ENCODE measurements around the gene PAQR6. TPM values are rescaled to one million over a fixed set of nuclear protein-coding genes. Genes with fewer than 3 reads are reported as not detected.

Gene PAQR6
- total RNA-seq, 1 donor from 2014 or later, result 8.4 TPM

- Mint-ChIP-seq H3K27me3 (ENCODE audit: unreplicated experiment) (no peaks in the 10 kb centered on the region), H3K9me3 (ENCODE audit: unreplicated experiment) (no peaks in the 10 kb centered on the region), H3K36me3 (ENCODE audit: low read depth, unreplicated experiment) (peaks cover 65% of the 10 kb centered on the region), H3K4me3 (ENCODE audit: unreplicated experiment) (peak overlapping the region; percentile 76), H3K27ac (ENCODE audit: unreplicated experiment) (no peak overlapping the region), H3K4me1 (ENCODE audit: unreplicated experiment) (no peaks in the 10 kb centered on the region)
- TF ChIP-seq, protein P1, sequence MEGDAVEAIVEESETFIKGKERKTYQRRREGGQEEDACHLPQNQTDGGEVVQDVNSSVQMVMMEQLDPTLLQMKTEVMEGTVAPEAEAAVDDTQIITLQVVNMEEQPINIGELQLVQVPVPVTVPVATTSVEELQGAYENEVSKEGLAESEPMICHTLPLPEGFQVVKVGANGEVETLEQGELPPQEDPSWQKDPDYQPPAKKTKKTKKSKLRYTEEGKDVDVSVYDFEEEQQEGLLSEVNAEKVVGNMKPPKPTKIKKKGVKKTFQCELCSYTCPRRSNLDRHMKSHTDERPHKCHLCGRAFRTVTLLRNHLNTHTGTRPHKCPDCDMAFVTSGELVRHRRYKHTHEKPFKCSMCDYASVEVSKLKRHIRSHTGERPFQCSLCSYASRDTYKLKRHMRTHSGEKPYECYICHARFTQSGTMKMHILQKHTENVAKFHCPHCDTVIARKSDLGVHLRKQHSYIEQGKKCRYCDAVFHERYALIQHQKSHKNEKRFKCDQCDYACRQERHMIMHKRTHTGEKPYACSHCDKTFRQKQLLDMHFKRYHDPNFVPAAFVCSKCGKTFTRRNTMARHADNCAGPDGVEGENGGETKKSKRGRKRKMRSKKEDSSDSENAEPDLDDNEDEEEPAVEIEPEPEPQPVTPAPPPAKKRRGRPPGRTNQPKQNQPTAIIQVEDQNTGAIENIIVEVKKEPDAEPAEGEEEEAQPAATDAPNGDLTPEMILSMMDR (IDR thresholded peaks at IDR 0.05; ENCODE audit: unreplicated experiment), result no peak
- DNase-seq (ENCODE audit: low spot score), result no peak
Measured at GRCh38 chr1:156270314-156270713, 22.5 kb upstream of the PAQR6 start.

DNA sequence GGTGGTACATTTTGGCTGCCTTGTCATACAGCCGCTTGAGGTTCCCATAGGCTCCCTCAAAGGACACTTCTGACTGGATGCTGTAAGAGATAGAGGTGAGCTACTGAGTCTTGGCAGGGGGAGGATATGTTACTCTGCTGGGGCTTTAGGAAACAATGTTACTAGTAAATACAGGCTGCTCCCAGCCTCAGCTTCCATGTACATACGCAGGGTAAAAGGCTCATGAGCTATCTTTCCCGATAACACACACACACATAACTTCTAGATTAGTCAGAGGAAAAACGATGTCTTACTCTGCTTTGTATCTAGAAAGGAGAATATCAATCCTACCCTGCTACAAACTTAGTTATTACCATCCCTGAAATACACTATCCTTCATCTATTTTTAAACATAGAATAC is 20.5 kb upstream of the PAQR6 start:
- Mint-ChIP-seq H3K27ac (ENCODE audit: unreplicated experiment) (no peak overlapping the region), H3K4me1 (ENCODE audit: unreplicated experiment) (no peaks in the 10 kb centered on the region), H3K27me3 (ENCODE audit: unreplicated experiment) (no peaks in the 10 kb centered on the region), H3K9me3 (ENCODE audit: unreplicated experiment) (no peaks in the 10 kb centered on the region), H3K4me3 (ENCODE audit: unreplicated experiment) (no peak overlapping the region), H3K36me3 (ENCODE audit: low read depth, unreplicated experiment) (peaks cover 63% of the 10 kb centered on the region)
- no peak for DNase-seq (ENCODE audit: low spot score)
- TF ChIP-seq, protein P1 (IDR thresholded peaks at IDR 0.05; ENCODE audit: unreplicated experiment), result no peak

DNA sequence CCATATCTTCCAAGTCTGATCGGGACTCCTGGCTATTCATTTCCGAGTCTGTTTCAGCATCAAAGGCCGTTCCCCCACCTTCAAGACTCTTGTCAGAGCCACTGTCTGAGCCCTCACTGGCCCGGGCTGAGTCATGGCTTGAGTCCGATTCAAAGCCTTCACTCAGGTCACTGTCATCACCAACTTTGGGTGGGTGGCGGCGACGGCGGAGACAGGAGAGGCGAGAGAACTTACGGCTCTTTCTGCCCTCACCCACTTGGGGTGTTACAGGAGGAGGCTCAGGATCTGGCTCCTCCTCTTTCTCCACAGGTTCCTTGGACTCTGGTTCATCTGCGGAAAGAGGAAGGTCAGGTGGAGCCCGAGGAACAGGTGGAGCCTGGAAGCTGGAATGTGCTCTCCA is 18.2 kb upstream of the PAQR6 start:
- TF ChIP-seq, protein P1 (IDR thresholded peaks at IDR 0.05; ENCODE audit: unreplicated experiment), result no peak
- DNase-seq (ENCODE audit: low spot score), result no peak
- Mint-ChIP-seq H3K27ac (ENCODE audit: unreplicated experiment) (no peak overlapping the region), H3K4me1 (ENCODE audit: unreplicated experiment) (no peaks in the 10 kb centered on the region), H3K36me3 (ENCODE audit: low read depth, unreplicated experiment) (peaks cover 60% of the 10 kb centered on the region), H3K4me3 (ENCODE audit: unreplicated experiment) (no peak overlapping the region), H3K9me3 (ENCODE audit: unreplicated experiment) (no peaks in the 10 kb centered on the region), H3K27me3 (ENCODE audit: unreplicated experiment) (no peaks in the 10 kb centered on the region)

DNA sequence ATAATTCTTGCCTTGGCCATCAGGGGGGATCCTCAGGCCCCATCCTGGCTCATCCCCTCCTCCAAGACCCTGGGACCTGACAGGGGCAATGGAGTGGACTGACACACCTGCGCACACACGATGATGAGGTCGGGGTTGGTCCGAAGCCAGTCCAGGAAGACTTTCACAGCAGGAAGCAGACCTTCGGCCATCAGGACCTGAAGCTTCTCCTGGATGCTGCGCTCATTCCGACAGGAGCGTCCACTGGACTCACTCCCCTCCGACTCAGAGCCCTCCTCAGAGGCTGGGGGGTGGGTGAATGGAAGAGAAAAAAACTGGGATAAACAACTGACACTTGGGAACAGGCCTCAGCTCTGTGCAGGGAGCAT is 15.4 kb upstream of the PAQR6 start:
- no peaks in the 10 kb centered on the region for H3K9me3 Mint-ChIP-seq (ENCODE audit: unreplicated experiment)

DNA sequence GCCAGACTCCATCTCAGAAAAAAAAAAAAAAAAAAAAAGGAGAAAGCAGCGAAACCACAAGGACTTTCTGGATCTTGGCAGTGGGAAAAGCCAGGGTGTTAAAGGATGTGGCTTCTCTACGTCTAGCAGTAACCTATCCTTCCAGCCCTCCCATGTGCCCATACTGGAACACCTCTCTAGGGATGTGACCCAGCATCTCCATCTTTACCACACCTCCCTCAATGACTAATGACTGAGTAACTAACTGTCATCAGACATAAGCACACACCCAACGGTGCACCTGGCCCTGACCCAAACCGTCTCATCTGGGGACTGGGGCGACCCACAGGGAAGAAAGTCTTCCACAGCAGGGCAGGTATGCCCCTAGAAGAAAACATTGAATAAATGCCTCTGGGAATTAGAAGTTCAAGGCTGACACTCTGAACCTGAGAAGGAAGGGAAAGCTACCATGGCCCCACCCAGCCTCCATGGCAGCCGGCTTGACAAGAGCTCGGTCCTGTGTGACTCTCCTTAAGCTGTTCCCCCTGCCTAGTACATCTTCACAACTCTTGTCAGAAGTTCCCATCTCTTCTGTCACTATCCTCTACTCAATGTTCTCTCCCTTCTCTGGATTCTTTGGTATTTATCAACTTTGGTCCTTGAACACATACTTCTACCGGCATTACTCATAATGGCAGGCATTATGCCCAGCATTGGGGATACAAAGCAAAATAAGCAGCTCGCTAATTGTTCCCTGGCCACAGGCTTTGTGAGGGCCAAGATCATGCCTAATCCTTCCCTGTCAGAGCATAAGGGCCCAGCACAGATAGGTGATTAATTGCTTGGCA is 14.8 kb upstream of the PAQR6 start:
- no peak for DNase-seq (ENCODE audit: low spot score)
- Mint-ChIP-seq H3K27ac (ENCODE audit: unreplicated experiment) (peak overlapping the region; percentile 62), H3K4me1 (ENCODE audit: unreplicated experiment) (peaks cover 2% of the 10 kb centered on the region), H3K4me3 (ENCODE audit: unreplicated experiment) (peak overlapping the region; percentile 23), H3K9me3 (ENCODE audit: unreplicated experiment) (no peaks in the 10 kb centered on the region), H3K36me3 (ENCODE audit: low read depth, unreplicated experiment) (peaks cover 68% of the 10 kb centered on the region), H3K27me3 (ENCODE audit: unreplicated experiment) (peaks cover 4% of the 10 kb centered on the region)
- TF ChIP-seq, protein P1 (IDR thresholded peaks at IDR 0.05; ENCODE audit: unreplicated experiment), result no peak

More for the DNA sequence above, 15.4 kb upstream of the PAQR6 start:
- DNase-seq (ENCODE audit: low spot score), result no peak
- Mint-ChIP-seq H3K4me1 (ENCODE audit: unreplicated experiment) (no peaks in the 10 kb centered on the region), H3K27ac (ENCODE audit: unreplicated experiment) (no peak overlapping the region), H3K4me3 (ENCODE audit: unreplicated experiment) (no peak overlapping the region), H3K36me3 (ENCODE audit: low read depth, unreplicated experiment) (peaks cover 66% of the 10 kb centered on the region), H3K27me3 (ENCODE audit: unreplicated experiment) (peaks cover 4% of the 10 kb centered on the region)
- TF ChIP-seq, protein P1 (IDR thresholded peaks at IDR 0.05; ENCODE audit: unreplicated experiment), result no peak
